KG1 (cell line): ENCODE measurements around the gene TTBK2.
"Not testable (repeated sequence)": the region's sequence is repeated elsewhere in the genome, so short reads cannot be mapped to it uniquely, and the experiment has no call there.

Experiments
- DNase-seq: peaks from one replicate; lab custom pipeline; 2025; lab: John Stamatoyannopoulos, UW

The TTBK2 gene

DNA sequence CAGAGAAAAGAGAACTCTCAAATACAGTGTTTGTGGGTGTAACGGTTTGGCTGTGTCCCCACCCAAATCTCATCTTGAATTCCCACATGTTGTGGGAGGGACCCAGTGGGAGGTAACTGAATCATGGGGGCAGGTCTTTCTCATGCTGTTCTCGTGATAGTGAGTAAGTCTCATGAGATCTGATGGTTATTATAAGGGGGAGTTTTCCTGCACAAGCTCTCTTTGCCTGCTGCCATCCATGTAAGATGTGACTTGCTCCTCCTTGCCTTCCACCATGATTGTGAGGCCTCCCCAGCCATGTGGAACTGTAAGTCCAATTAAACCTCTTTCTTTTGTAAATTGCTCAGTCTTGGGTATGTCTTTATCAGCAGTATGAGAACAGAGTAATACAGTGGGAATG, 158.8 kb downstream of the TTBK2 start:
- DNase-seq = not testable (repeated sequence)

DNA sequence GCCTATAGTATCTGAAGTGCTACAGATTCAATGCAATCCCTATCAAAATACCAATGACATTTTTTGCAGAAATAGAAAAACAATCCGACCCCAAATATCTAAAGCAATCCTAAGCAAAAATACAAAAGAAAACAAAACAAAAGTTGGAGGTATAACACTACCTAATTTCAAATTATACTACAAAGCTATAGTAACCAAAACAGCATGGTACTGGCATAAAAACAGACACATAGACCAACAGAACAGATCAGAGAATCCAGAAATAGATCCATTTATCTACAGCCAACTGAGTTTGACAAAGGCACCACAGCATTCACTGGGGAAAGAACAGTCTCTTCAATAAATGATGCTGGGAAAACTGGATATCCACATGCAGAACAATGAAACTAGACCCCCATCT, 159.8 kb downstream of the TTBK2 start:
- DNase-seq = no peak

DNA sequence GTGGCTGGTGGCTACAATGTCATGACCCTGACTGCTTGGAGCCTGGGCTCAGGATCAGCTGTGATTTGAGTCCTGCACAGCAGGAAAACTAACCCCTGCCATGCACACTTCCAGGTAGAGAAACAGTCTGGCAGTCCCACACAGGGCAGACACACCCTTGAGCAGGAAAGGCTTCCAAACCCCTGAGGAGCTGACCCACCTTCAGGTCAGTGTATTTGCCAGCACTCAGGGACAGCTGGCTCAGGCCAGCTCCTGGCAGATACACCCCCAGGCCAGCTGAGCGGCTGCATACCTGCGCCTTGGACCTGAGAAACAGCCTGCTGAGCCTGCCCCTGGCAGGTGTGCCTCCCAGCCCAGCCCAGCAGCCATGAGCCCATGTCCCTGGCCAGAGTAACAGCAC, 161.5 kb downstream of the TTBK2 start:
- no peak for DNase-seq

DNA sequence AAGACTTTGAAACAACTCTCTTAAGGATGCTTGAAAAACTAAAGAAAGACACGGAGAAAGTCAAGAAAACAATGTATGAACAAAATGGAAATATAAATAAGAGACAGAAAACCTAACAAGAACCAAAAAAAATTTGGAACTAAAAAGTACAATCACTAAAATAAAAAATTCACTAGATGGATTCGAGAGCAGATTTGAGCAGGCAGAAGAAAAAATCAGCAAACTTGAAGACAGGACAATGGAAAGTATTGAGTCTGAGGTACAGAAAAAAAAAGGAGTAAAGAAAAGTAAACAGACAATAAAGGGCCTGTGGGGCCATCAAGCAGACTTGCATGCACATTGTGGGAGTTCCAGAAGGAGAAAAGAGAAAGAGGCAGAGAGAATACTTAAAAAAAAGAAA, 170.3 kb downstream of the TTBK2 start:
- DNase-seq = no peak

DNA sequence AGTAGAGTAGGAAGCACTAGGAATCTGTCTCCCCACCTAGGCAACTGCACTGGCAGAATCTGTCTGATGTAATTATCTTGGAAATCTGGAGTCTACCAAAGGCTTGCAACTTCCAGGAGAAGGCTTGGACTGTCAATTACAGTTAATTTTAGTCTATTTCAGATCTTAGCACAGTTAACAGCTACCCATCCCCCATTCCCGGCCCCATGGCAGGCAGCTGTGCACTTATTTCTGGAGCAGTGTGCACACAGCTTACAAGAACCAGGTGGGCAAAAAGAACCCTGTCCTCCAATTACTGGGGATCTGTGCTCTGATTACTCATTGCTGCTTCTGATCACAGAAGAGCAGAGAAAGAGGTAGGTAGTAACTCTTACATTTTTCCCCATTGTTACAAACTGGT, 171.3 kb downstream of the TTBK2 start:
- no peak for DNase-seq

DNA sequence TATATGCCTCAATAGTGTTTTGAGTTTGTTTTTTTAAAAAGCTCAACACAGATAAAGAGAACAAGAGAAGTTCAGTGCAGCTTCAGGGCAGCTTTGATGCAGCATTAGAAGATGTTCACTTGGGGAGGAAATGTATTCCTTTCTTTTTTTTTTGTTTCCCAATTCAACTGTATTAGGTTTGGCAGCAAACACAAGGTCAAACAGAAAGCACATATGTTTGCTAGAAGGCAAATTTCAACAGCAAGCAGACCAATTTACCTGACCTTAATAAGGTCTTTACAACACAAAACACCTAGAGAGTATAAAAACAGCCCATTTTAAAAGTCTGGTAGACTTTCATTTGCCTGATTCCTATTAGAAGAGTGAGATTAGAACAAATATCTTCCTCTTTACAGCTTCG, 176.4 kb downstream of the TTBK2 start:
- DNase-seq = no peak

DNA sequence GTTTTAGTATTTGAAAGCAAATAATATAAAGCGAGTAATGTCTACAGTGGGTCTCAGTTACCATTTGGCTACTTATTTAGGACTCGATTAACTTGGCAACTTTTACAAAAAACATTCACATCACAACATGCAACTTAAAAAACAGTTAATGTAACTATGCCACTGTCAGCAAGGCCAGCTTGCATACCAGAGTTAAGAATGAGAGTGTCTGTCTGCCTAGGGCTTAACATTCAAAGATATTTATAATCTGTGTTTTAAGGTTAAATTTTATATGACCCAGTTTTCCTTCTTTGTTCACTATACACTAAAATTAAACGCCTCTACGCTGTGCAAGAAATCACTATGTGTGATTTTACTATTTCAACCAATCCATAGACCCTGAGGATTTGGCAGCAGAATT, 178.4 kb downstream of the TTBK2 start:
- DNase-seq = no peak

DNA sequence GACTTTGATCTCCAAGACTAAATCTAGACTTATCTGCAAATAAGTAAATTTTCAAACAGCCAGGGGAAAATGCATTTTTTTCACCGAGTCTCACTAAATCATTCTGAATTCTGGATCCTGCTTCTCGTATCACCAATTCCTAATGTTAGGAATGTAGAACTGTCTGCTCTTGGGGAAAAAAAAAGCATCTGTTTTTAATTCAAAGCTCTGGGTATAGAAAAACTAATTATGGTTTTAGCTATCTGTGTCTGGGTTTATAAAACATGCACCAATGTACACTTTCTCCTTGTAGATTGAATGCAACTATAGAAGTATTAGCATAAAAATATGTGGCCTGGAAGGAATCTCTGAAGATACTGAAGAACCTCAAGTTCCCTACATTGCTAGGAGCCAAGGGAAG, 178.9 kb downstream of the TTBK2 start:
- no peak for DNase-seq

DNA sequence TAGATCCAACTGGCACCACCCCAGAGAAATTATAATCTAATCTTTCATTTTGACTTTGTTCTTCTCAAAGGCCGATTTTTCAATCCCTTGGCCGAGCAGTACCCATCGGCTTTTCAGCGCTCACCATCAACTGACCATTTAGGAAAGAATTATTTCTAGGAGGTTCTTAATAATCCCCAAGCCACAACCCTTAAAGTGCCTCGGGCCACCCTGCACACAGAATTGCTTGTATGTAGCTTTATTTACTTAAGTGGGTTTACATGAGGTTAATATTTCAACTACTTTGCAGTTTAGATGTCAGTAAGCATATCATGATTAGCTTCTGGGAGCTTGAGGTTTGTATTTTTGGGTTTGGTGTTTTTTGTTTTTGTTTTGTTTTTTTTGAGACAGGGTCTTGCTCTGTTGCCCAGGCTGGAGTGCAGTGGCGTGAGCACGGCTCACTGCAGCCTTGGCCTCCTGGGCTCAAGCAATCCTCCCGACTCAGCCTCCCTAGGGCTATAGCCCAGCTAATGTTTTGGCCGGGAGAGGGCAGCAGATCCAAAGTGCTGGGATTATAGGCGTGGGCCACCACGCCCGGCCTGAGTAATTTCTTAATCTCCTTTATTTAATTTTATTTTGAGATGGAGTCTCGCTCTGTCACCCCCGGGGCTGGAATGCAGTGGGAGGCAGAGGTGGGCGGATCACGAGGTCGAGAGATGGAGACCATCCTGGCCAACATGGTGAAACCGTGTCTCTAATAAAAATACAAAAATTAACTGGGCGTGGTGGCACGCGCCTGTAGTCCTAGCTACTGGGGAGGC, 182.8 kb downstream of the TTBK2 start:
- no peak for DNase-seq

DNA sequence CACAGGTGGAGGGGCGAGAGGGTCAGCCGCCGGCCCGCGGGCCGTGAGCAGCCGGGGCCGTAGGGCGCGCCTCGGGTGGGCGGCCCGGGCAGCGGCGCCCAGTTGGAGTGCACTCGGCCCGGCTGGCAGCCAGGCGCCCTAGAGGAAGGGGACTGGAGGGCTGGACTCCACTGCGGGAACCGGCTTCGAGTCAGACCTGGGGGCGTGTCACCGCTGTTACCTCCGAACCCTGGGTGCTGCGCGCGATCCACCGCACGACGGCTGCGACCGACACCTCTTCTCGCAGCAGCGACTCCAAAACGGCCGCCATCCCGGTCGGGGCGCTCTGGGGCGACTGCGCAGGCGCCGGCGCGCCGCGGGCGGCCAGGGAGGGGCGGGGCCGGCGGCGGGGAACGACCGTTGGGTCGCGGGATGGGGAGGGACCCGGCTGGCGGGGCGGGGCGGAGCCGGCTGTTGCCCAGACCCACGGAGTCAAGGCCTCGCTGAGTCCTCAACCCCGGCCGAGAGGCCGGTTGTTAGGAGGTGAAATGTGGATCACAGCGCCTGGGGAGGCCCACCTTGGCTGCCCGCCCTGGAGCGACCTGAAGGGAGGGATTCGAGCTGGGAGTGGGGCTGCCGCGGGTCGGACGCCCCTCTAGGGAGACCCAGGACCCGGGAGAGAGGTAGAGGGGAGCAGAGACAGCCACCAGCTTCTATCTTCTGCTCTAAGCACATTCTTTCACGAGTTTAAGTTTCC, 183.6 kb downstream of the TTBK2 start, which contains the start of gene CDAN1:
Gene CDAN1, minus strand, starts transcription at position 336 of the 736 bp plus-strand sequence. Its CDS starts 26 bp downstream, at position 310.
- DNase-seq = peak; percentile 83

DNA sequence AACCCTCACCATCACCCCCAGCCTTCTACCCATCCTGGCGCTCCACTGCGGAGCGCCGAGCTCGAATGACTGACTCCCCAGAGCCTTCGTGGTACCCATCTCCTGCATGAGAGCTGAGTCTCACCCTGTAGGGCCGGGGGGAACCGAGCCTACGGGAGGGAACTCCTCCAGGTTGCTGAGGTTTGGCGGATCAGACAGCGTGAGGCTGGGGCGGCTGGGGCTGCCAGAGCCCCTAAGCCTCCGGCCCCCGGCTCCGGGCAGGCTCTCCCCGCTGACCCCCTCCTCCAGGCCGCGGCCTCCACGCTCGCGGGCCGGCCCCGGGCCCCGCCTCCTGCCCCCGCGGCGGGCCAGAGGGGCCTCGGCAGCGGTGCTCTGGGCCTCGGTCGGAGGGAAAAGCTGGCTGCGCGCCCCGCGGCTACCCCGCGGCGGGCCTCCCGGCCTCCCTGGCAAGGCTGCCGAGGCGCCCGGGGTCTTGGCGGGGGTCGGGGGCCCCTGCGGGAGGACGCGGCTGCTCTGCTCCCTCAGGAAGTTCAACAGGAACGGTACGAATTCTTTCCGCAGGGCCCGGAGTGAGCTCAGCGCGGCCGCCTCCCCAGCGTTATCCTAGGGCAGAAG, 184.3 kb downstream of the TTBK2 start:
- no peak for DNase-seq

DNA sequence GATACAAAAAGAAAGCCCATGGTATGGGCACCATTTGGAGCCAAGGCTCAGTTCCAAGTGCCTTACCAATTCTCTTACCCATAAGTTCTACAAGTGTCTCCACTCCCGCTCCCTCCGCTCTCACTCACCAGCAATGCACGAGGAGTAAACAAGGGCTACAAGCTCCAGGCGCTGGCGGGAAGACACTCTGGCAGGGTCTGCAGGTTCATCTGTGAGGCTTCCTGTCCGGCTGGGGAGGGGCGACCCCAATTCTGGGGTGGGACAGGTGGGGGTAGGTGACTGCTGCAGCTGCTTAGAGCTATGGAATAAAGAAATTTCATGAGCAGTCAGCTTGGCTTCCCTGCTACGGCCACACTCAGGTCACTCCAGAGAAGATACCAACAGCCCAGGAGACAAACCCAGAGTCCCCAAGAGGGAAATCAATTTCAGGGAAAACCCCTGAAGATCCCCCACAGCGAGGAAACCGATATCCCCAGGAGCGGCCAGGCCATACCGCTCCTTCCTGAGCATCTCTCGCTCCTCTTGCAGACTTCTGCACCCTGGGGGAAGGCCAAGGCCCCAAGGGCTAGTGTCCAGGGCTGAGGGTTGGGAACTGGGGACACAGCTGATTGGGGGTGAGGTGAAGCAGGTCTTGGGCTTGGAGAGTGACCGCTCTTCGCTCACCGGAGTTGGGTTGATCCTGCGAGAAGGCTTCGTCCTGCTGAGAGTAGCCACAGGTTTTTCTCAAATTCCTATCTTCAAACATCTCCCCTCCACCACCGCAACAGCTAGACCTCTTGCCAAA, 185.0 kb downstream of the TTBK2 start:
- DNase-seq = no peak

DNA sequence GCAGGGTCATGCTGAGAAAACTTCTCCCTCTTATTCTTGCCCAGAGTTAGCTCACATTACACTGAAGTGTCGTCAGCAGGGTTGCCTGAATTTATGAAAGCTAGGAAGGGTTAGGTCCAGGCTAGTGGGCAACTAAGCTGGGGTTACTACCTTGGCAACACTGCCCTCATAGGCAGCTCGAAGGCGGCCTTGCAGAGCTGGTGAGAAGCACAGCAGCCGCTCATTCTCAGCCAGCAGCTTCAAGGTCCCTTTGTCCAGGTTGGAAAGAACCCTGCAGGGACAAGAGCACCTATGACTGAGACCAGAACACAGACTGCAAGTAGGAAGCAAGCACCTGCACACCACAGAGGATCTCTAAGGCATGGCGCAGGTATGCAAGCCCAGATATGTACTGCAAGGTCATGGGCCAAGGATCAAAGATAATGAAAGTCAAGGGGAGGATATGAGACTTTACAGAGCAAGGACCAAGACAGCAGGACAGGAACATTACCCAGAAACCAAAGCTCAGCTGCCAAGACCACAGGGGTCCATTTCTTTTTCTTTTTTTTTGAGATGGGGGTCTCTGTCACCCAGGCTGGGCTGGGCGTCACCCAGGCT, 186.4 kb downstream of the TTBK2 start:
- DNase-seq = no peak

DNA sequence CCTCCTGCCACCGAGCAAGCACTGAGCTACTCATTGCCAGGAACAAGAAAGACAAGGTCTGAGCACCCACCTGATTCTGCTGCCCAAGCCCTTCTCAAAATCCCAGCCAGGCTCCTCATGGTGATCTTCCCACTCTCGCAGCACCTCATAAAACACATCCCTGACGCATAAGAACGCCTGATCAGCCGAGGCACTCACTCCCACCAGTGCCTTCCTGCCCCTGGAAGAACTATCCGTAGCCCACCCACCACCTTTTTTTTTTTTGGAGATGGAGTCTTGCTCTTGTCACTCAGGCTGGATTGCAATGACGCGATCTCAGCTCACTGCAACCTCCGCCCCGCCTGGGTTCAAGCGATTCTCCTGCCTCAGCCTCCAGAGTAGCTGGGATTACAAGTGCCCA, 187.6 kb downstream of the TTBK2 start:
- no peak for DNase-seq

DNA sequence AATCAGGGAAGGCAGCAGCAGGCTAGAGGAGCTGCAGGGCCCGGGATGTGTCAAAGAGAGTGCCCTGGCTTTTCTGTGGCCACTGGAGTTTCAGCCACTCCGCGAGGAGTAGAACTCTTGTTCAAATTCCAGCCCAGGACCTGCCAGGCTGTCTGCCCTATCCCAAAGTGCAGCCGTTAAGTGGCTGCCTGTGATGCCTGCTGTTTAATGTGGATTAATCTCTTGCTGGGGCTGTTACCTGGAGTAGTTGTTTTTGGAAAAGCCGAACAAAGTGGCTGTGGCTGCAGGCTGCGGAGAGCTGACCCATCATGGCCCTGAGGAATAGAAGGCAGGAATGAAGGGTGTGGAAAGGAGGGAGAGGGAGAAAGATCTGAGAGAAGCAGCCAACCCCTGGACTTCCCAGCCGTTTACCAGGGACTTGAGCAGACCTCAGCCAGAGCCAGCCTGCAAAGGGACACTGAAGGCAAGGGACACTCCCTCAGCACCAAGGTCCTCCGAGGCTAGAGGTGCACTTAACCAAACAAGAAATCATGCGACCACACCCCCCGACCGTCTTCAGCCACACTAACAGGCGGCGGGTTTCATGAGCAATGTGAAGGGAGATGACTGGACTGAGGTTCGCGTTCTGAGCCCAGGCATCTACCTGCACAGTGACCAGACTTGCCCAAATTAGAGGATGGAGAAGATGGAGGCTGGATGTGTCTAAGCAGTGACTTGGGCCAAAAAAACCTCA, 188.3 kb downstream of the TTBK2 start:
- no peak for DNase-seq

DNA sequence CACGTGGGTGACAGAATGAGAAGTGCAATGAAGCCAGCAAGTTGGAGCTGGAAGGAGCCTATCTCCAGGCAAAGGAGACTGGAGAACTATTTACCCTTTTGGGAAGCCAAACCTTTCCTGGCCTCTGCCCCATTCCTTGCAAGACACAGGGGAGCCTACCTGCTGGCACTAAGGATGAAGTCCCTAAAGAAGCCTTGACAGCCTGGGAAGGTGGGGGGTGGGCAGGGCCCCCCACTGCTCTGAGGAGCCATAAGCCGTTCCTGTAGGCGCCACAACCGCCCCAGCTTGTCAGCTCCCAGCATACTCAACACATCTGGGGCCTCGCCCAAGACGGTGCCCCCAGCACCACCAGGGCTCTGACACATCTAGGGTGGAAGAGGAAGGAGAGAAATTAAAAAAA, 189.1 kb downstream of the TTBK2 start:
- DNase-seq = no peak

DNA sequence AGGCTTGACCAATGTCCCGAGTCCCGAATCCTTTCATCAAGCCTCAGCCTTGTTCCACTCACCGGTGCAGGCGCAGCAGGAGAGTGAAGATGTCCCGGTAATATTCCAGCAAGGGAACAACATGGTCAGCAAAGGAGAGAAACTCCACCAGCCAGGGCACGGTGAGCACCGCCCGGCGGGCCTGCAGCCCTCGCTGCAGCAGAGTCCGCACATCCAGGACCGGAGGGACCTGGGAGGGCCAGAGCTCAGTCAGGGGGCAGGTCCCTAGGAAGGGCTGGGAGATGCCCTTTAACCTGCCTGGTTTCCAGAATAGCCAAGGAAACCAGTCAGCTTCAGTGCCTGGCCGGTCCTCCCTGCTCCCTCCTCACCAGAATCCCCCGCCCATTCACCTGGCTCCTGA, 190.0 kb downstream of the TTBK2 start:
- no peak for DNase-seq

DNA sequence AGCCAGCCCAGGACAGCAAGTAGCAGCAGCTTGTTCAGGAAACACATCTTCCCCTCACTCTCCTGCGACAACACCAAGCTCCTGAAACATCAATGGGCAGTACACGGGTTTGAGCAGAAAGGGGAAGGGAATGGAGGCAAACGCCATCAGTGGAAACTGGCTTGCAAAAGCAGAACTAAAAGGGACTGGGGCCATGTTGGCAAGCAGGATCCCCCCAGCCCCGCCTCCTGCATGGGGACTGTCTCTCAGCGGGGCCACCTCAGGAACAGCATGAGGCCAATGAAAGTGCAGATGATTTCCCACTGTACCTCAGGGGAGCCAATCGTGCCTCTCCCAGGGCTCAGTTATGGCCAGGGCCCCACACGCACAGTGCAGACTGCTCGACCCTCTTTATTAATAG, 190.4 kb downstream of the TTBK2 start:
- DNase-seq = no peak

DNA sequence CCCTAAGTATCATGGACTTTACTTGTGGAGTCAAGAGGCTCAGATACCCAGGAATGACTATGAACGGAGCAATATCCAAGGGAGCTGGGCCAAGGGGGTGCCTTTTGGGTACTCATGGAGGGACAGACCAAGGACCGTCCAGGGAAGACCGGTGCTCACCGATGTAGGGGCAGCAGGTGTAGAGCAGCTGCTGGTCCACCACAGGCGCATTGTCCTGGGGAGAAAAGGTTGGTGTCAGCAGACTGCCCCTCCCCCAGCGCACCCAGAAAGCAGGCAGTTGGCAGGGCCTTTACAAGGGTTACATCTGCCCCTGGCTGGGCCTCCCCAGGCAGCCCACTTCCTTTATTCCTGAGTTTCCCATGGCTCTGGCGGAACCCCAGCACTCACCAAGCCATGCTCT, 191.2 kb downstream of the TTBK2 start:
- no peak for DNase-seq

DNA sequence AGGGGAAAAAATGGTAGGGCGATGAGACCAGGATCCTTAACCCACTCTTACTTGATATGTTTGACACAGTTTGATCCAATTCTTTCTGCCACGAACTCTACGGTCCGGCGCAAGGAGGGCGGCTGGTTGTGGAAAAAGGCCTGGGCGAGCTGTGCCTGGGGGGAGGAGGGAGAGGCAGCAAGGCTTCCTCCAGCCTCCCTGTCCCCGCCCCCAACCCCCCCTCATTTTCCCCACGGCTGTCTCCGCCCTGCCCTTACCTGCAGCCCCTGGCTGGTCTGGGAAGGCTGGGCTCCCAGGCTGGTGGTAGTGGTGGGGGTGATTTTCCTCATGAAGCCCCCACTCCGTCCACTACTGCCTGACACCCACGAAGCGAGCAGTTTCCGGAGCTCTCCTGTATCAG, 191.6 kb downstream of the TTBK2 start:
- DNase-seq = no peak

DNA sequence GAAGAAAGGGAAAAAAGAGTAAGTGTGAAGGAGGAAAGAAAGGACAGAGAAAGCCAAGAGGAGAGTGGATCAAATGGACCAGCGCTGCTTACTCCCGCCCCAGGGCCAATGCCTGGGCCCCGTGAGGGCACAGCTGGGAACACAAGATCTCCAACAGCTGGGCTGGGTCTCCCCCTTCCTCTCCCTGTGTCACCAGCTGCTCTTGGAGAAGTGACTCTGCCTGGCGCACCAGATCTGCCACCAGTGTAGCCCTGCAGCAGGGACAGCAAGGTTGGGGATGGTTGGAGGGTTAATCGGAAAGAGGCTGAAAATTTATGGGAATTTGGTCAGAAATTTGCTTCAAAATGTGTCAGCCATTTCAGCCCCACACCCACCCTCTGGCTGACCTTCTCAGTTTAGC, 192.0 kb downstream of the TTBK2 start:
- DNase-seq = no peak
